Omental fat pad (tissue), 4 donors: ENCODE data around the gene HOXA11. TPM values are rescaled to one million over a fixed set of nuclear protein-coding genes. Genes with fewer than 3 reads are reported as not detected.

Experiments used
- ATAC-seq: fragments of 150-250 bp; one replicate; pipeline ENCODE4 v1.9.1; 2016; ENCODE audit warnings: mild to moderate bottlenecking, moderate library complexity; ENCODE audit not compliant: low FRiP score
- DNase-seq: peaks from one replicate; pipeline ENCODE4 v3.0.0-alpha.2; 2019; ENCODE audit warnings: low spot score
- total RNA-seq, 4 donors: library from RNA; depleted of rRNA; stranded (reverse); fragments of >200 nt; gene quantifications; one replicate each; pipeline ENCODE4 v1.1.0, GENCODE V29; 2016
- TF ChIP-seq, protein P1 (sequence below), 3 donors: fragments of 450-650 bp; IDR thresholded peaks; one replicate each; pipeline ENCODE4 v1.5.1; 2016 to 2017; ENCODE audit warnings: antibody characterized with exemption in 3 of 3, mild to moderate bottlenecking in 3 of 3, moderate library complexity in 2 of 3

Gene HOXA11
- total RNA-seq, 4 donors from 2014 or later, result not detected

- peak; percentile 16 for DNase-seq
- TF ChIP-seq, protein P1, sequence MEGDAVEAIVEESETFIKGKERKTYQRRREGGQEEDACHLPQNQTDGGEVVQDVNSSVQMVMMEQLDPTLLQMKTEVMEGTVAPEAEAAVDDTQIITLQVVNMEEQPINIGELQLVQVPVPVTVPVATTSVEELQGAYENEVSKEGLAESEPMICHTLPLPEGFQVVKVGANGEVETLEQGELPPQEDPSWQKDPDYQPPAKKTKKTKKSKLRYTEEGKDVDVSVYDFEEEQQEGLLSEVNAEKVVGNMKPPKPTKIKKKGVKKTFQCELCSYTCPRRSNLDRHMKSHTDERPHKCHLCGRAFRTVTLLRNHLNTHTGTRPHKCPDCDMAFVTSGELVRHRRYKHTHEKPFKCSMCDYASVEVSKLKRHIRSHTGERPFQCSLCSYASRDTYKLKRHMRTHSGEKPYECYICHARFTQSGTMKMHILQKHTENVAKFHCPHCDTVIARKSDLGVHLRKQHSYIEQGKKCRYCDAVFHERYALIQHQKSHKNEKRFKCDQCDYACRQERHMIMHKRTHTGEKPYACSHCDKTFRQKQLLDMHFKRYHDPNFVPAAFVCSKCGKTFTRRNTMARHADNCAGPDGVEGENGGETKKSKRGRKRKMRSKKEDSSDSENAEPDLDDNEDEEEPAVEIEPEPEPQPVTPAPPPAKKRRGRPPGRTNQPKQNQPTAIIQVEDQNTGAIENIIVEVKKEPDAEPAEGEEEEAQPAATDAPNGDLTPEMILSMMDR (IDR thresholded peaks at IDR 0.05), result no peak
- no peak for ATAC-seq
These were observed 46.6 kb downstream of the HOXA11 start for GRCh38 chr7:27138472-27138871.

DNA sequence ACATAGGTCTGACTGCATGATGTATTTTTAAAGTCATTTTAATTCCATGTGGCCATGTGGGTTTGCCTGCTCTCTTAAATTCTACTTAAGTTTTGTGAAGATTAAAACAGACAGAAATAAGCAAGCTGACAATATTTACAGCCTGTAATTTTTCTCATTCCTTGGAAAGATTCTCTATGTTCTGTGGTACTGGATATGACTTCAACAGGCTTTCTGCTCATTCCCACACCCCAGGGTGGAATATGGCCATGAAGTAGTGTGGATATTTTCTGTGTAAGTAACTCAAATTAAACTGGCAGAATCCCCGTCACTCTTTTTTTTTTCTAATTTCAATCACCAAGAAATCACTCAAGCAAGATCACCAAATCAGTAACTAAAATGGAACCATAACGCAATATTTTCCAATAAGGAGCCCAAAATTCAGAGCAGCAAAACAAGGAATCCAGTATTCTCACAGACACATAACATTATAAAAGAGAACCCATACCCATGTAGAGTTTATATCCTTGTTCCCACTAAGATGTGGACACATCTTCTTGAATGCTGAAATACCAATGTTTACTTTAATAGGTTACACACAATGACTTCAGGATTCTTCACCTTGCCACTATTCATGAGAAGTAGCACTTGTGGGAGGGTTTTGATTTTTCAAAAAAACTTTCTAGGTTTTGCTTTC lies 47.3 kb downstream of the HOXA11 start:
- no peak for DNase-seq
- no peak for ATAC-seq
- TF ChIP-seq, protein P1 (IDR thresholded peaks at IDR 0.05), result no peak

- peak; percentile 40 for ATAC-seq
- DNase-seq, result peak; percentile 19
These were observed 50.6 kb downstream of the HOXA11 start for GRCh38 chr7:27134392-27134791.

GRCh38 chr7:27133409-27134231 lies 51.4 kb downstream of the HOXA11 start:
- no peak for ATAC-seq
- peak; percentile 20 for DNase-seq
- TF ChIP-seq, protein P1 (IDR thresholded peaks at IDR 0.05), result no peak

More at GRCh38 chr7:27134392-27134791, 50.6 kb downstream of the HOXA11 start:
- TF ChIP-seq, protein P1 (IDR thresholded peaks at IDR 0.05), result no peak

GRCh38 chr7:27132978-27133377 lies 52.1 kb downstream of the HOXA11 start:
- DNase-seq, result no peak
- no peak for ATAC-seq
- TF ChIP-seq, protein P1 (IDR thresholded peaks at IDR 0.05), result no peak

DNA sequence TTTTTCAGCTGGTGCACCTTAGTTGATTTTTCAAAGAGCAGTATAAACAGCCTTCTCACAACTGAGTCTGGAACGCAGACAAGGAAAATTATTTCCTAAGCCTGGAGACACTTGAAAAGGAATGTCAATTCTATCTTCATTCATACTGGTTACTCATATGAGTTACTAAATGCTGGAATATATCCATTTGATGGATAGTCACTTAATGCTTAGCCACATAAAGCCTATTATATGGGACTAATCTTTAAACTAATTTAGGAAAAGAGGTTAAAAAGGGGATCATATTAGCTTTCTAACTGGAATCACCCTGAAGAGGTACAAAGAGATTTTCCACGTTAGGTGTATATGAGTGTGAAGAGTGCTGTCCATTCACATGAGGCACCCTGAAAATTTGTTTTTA lies 52.8 kb downstream of the HOXA11 start:
- ATAC-seq (no peak), DNase-seq (no peak)
- TF ChIP-seq, protein P1 (IDR thresholded peaks at IDR 0.05), result no peak
